B cell (primary cell): Measurements from ENCODE around the gene NT5M. TPM values are rescaled to one million over a fixed set of nuclear protein-coding genes. Genes with fewer than 3 reads are reported as not detected.

Source experiments
- ATAC-seq: fragments of 200-7000 bp; cut with Tn5 transposase; one replicate; pipeline ENCODE4 v1.10.0; 2021; ENCODE audit warnings: low read depth, mild to moderate bottlenecking, moderate number of reproducible peaks, moderate library complexity
- CTCF ChIA-PET: fragments of 350-600 bp; sonication (Branson Sonifier 250); formaldehyde crosslinking; loops from one replicate; lab custom pipeline; 2021; ENCODE audit warnings: antibody characterized with exemption, inconsistent platforms; lab: Charles Lee
- POLR2A ChIA-PET: fragments of 350-600 bp; sonication (Branson Sonifier 250); formaldehyde crosslinking; loops from one replicate; lab custom pipeline; 2021; ENCODE audit warnings: antibody characterized with exemption; lab: Charles Lee
- DNase-seq: peaks from one replicate; pipeline ENCODE4 v3.0.0; 2013
- H2AFZ ChIP-seq: 2 replicates; pipeline ENCODE4 v1.6.1; 2012; ENCODE audit warnings: mild to moderate bottlenecking, low read depth, low read length; ENCODE audit not compliant: insufficient read depth, poor library complexity, severe bottlenecking
- H3K27ac ChIP-seq, 2 donors: 1 replicate in 1 of 2; 2 replicates in 1 of 2; pipeline ENCODE4 v1.5.1; 2012 to 2013; ENCODE audit warnings: low read length in 2 of 2, mild to moderate bottlenecking in 2 of 2, moderate library complexity in 1 of 2
- H3K27me3 ChIP-seq, 4 experiments: fragments of 200-600 bp in 1 of 4; sonication (generic) in 1 of 4; replicated peaks in 1 of 4; 1 replicate in 2 of 4; 2 replicates in 2 of 4; pipeline versions ENCODE4 v1.6.1 to v1.7.0; 2013 to 2016; ENCODE audit warnings: low read length in 3 of 4, mild to moderate bottlenecking in 2 of 4, mixed read lengths in 1 of 4, moderate library complexity in 1 of 4; ENCODE audit not compliant: insufficient read depth in 4 of 4, control insufficient read depth in 3 of 4; ENCODE audit errors: control extremely low read depth in 1 of 4
- H3K36me3 ChIP-seq, 2 experiments: replicated peaks in 1 of 2; 1 replicate in 1 of 2; 2 replicates in 1 of 2; pipeline versions ENCODE4 v1.6.1 to v1.7.1; 2013; ENCODE audit warnings: low read length in 1 of 2; ENCODE audit not compliant: insufficient read depth in 2 of 2, control insufficient read depth in 1 of 2; ENCODE audit errors: control extremely low read depth in 1 of 2, extremely low read depth in 1 of 2
- H3K4me1 ChIP-seq, 2 donors: fragments of 200-600 bp in 1 of 2; sonication (generic) in 1 of 2; 1 replicate in 1 of 2; 2 replicates in 1 of 2; pipeline versions ENCODE4 v1.5.1 to v1.6.1; 2013 to 2017; ENCODE audit warnings: low read length in 2 of 2; ENCODE audit not compliant: control insufficient read depth in 2 of 2, insufficient read depth in 2 of 2
- H3K4me2 ChIP-seq: replicated peaks from 2 replicates; pipeline ENCODE3; 2012; ENCODE audit warnings: mild to moderate bottlenecking, low read depth, low read length; ENCODE audit not compliant: poor library complexity, severe bottlenecking
- H3K4me3 ChIP-seq, 5 experiments: fragments of 200-600 bp in 1 of 5; sonication (generic) in 1 of 5; 1 replicate in 3 of 5; 2 replicates in 2 of 5; pipeline versions ENCODE4 v1.5.1 to v1.7.0; 2011 to 2016; ENCODE audit warnings: low read length in 4 of 5, mild to moderate bottlenecking in 4 of 5, low read depth in 2 of 5, control low read depth in 1 of 5, moderate library complexity in 1 of 5; ENCODE audit not compliant: insufficient read depth in 1 of 5; ENCODE audit errors: control extremely low read depth in 1 of 5, extremely low read depth in 1 of 5
- H3K79me2 ChIP-seq: fragments of 200-600 bp; sonication (generic); one replicate; pipeline ENCODE4 v1.6.0; 2016; ENCODE audit warnings: low read length; ENCODE audit not compliant: control insufficient read depth, insufficient read depth
- H3K9ac ChIP-seq: fragments of 200-600 bp; sonication (generic); 2 replicates; pipeline ENCODE4 v1.6.1; 2017; ENCODE audit warnings: mild to moderate bottlenecking, low read length, moderate library complexity
- H3K9me3 ChIP-seq, 3 donors: one replicate each; pipeline versions ENCODE4 v1.6.1 to v1.7.1; 2013; ENCODE audit warnings: low read length in 2 of 3; ENCODE audit not compliant: control insufficient read depth in 2 of 3, insufficient read depth in 1 of 3; ENCODE audit errors: control extremely low read depth in 1 of 3
- H4K20me1 ChIP-seq: 2 replicates; pipeline ENCODE4 v1.6.0; 2012; ENCODE audit warnings: mild to moderate bottlenecking, low read length; ENCODE audit not compliant: insufficient read depth, control insufficient read depth, poor library complexity, severe bottlenecking
- H3K27ac Mint-ChIP-seq: one replicate; pipeline ENCODE4 v1.8.0; 2021; ENCODE audit warnings: mixed read lengths
- H3K27me3 Mint-ChIP-seq: one replicate; pipeline ENCODE4 v1.8.0; 2021; ENCODE audit warnings: mixed read lengths
- H3K4me1 Mint-ChIP-seq: one replicate; pipeline ENCODE4 v1.8.0; 2021; ENCODE audit warnings: mixed read lengths
- H3K4me3 Mint-ChIP-seq: one replicate; pipeline ENCODE4 v1.8.0; 2021; ENCODE audit warnings: mixed read lengths
- H3K9me3 Mint-ChIP-seq: one replicate; pipeline ENCODE4 v1.8.0; 2022; ENCODE audit warnings: mixed read lengths; ENCODE audit not compliant: insufficient read depth
- CTCF ChIP-seq: fragments of 200-600 bp; IDR thresholded peaks from one replicate; pipeline ENCODE4 v1.8.0; 2022; ENCODE audit warnings: antibody characterized with exemption, mild to moderate bottlenecking
- EZH2 ChIP-seq: IDR thresholded peaks from 2 replicates; pipeline ENCODE4 v1.6.1; 2012; ENCODE audit warnings: borderline replicate concordance, low read depth, mild to moderate bottlenecking, moderate library complexity, low read length; ENCODE audit not compliant: insufficient read depth, poor library complexity, severe bottlenecking
- WGBS: methylation state at CpG from one replicate; pipeline ENCODE4 v1.1.5; 2013; ENCODE audit warnings: missing lambda C conversion rate; ENCODE audit not compliant: insufficient coverage; 5-methylcytosine and 5-hydroxymethylcytosine counted together
- intact Hi-C: fragments of 100-400 bp; cut with micrococcal nuclease; formaldehyde crosslinking; loops from one replicate; pipeline ENCODE4 v1.10.0; 2022
- polyA plus RNA-seq: library from polyadenylated mRNA; depleted of rRNA; stranded (reverse); fragments of >200 nt; gene quantifications from 2 replicates; pipeline ENCODE4 v1.2.3, GENCODE V29; 2012
- total RNA-seq, 2 donors: library from RNA; stranded (reverse); fragments of 120-200 nt in 1 of 2; gene quantifications; 1 replicate in 1 of 2; 2 replicates in 1 of 2; pipeline versions ENCODE4 v1.2.3 to v1.2.4, GENCODE V29; 2013 to 2022

Gene NT5M
- total and polyA plus RNA-seq, 2 donors (not counting 1 experiment from before 2014, with no cell fraction given) = 0.40 to 0.47 TPM

DNA sequence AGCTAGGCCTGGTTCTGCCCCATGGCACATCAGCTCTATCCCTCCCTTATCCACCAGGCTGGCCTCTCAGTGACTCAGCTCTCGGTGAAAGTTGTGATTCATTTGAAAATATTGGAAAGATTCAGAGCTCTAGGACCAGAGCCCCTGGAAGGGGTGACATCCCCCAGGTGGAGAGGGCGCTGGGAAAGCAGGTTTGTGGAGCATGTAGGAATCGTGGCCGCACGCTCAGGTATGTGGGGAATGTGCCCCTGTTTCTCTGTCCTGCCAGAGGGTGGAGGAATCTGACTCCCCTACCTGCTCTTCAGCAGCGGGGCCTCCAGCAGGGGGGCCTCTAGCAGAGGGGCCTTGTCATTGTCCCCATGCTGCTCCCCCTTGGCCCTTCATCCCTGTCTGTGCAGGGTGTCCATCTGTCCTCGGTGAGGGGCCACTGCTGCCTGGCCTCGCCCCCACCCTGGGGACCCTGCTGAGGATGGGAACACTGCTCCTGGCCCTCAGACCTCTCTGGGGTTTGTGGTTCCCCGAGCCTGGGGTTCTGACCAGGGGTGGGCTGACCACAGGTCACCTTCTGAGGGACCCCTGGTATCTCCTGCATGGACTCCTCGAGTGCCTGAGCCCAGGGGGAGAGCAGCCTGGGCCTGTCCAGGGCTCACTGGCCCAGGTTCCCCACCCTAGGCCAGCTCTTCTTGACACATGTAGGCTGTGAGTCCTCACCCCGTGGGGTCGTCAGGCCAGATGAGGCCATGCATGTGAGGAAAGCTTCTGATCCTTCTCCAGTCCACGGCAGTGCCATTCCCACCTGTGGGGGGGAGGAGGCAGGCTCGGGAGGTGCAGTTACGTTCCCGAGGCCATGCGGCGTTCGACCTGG is 47.5 kb downstream of the NT5M start:
- Histone ChIP-seq H3K79me2 (no peaks in the 10 kb centered on the region), H2AFZ (no peak overlapping the region), H4K20me1 (no peaks in the 10 kb centered on the region), H3K27me3 (no peaks in the 10 kb centered on the region), H3K4me1 (peaks cover 3 to 7% of the 10 kb centered on the region in 2 donors), H3K9me3 (peaks cover 0 to 2% (median 0%) of the 10 kb centered on the region in 3 donors), H3K36me3 (no peaks in the 10 kb centered on the region), H3K4me3 (no peak overlapping the region), H3K9ac (no peak overlapping the region), H3K27ac (no peak overlapping the region), H3K4me2 (no peak overlapping the region)
- intact Hi-C loops = no loop called here
- Mint-ChIP-seq H3K27me3 (no peaks in the 10 kb centered on the region), H3K4me3 (no peak overlapping the region), H3K9me3 (no peaks in the 10 kb centered on the region), H3K4me1 (peaks cover 4% of the 10 kb centered on the region), H3K27ac (no peak overlapping the region)
- CTCF ChIA-PET = interaction anchor here (9.0 kb wide), 1 partner anchor 291 kb away, joined by 124 read pairs; no protein-coding TSS in a partner anchor
- ATAC-seq = no peak
- no peak for DNase-seq
- 83% methylated on average over 18 of the region's 19 CpGs for whole genome bisulfite sequencing
- POLR2A ChIA-PET = no interaction called here
- TF ChIP-seq EZH2 = no peak
- no peak for TF ChIP-seq CTCF

DNA sequence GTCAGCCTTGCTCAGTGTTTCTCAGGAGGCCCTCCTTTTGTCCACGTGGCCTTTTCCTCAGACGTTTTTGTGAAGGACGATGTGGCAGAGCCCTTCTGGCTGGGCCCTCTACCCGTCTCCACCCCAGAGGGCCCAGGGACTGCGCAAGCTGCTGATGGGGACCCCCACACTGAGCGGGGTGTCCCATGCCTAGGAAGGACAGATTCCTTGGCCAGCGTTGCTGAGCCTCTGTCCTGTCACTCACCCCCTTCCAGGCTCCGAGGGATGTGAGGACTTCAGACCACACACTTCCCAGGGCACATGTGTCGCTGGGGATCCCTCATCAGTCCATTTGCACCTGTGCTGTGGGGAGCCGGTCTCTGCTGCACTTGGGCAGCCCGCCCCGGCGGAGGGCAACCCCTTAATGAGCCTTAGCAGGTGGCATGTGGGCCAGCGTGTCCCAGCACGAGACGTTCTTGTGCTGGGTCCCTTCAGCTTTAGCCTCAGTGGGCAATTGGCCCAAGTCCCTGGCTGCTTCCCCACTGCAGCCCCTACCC is 48.3 kb downstream of the NT5M start:
- Mint-ChIP-seq H3K27ac (no peak overlapping the region), H3K4me1 (peaks cover 4% of the 10 kb centered on the region), H3K9me3 (no peaks in the 10 kb centered on the region), H3K4me3 (no peak overlapping the region), H3K27me3 (no peaks in the 10 kb centered on the region)
- ChIA-PET POLR2A (no interaction called here), CTCF (interaction anchor here (5.3 to 9.0 kb wide), 2 partner anchors 145 to 290 kb away, joined by 30 to 124 read pairs; partner anchors contain the start of gene RASD1)
- DNase-seq (no peak), ATAC-seq (no peak)
- no peak for TF ChIP-seq CTCF
- no peak for TF ChIP-seq EZH2
- H4K20me1 ChIP-seq = no peaks in the 10 kb centered on the region
- no peak overlapping the region for H3K4me2 ChIP-seq
- H3K9me3 ChIP-seq = peaks cover 0 to 2% (median 0%) of the 10 kb centered on the region in 3 donors
- peaks cover 3 to 7% of the 10 kb centered on the region in 2 donors for H3K4me1 ChIP-seq
- H3K4me3 ChIP-seq = no peak overlapping the region
- H2AFZ ChIP-seq = no peak overlapping the region
- no peak overlapping the region for H3K27ac ChIP-seq
- no peaks in the 10 kb centered on the region for H3K36me3 ChIP-seq
- WGBS = 87% methylated on average over 16 of the region's 16 CpGs
- H3K9ac ChIP-seq = no peak overlapping the region
- no peaks in the 10 kb centered on the region for H3K27me3 ChIP-seq
- intact Hi-C loops = no loop called here
- no peaks in the 10 kb centered on the region for H3K79me2 ChIP-seq
